Measurements from ENCODE around the gene ZNF100. TPM values are rescaled to one million over a fixed set of nuclear protein-coding genes. Genes with fewer than 3 reads are reported as not detected.
"Not testable (repeated sequence)": the region's sequence is repeated elsewhere in the genome, so short reads cannot be mapped to it uniquely, and the experiment has no call there.

The ZNF100 gene
- total and polyA plus RNA-seq, 8 donors, result 1.5 to 7.6 (median 5.3) TPM

- Histone ChIP-seq H3K27me3 (no peaks in the 10 kb centered on the region), H3K4me1 (peaks cover 0 to 8% (median 0%) of the 10 kb centered on the region in 3 donors), H3K4me3 (no peak overlapping the region), H3K9me3 (no peaks in the 10 kb centered on the region), H3K27ac (no peak overlapping the region), H3K36me3 (peaks cover 0 to 30% (median 0%) of the 10 kb centered on the region in 3 donors)
- no peak for DNase-seq
- ATAC-seq, result no peak
- no peak for TF ChIP-seq CTCF (IDR thresholded peaks at IDR 0.05)
- FAIRE-seq, result no peak
- intact Hi-C loops (cut with DNase I), result no loop called here
These were observed 2.2 kb downstream of the ZNF100 start for GRCh38 chr19:21765151-21765550.

GRCh38 chr19:21761547-21761946 is 5.8 kb downstream of the ZNF100 start:
- DNase-seq; H3K9me3 ChIP-seq; intact Hi-C loops (cut with DNase I); H3K27ac ChIP-seq; FAIRE-seq; H3K4me3 ChIP-seq; ATAC-seq; H3K4me1 ChIP-seq; H3K27me3 ChIP-seq: not testable (repeated sequence)
- peaks cover 0 to 30% (median 0%) of the 10 kb centered on the region in 3 donors for H3K36me3 ChIP-seq
- 48 to 68% methylated on average over 2 of the region's 2 CpGs for WGBS, 2 donors

GRCh38 chr19:21758296-21758695 is 9.1 kb downstream of the ZNF100 start:
- TF ChIP-seq CTCF (IDR thresholded peaks at IDR 0.05), result no peak
- ATAC-seq, result no peak
- H3K36me3 ChIP-seq, result peaks cover 0 to 29% (median 0%) of the 10 kb centered on the region in 3 donors
- DNase-seq, result no peak
- intact Hi-C loops (cut with DNase I), result no loop called here
- H3K4me1 ChIP-seq, result no peaks in the 10 kb centered on the region
- H3K27me3 ChIP-seq, result no peaks in the 10 kb centered on the region
- no peak overlapping the region for H3K27ac ChIP-seq
- 91 to 92% methylated on average over 3 of the region's 3 CpGs for WGBS, 2 donors
- H3K9me3 ChIP-seq, result no peaks in the 10 kb centered on the region
- no peak overlapping the region for H3K4me3 ChIP-seq
- no peak for FAIRE-seq

GRCh38 chr19:21755555-21755954 is 11.8 kb downstream of the ZNF100 start:
- H3K36me3 ChIP-seq; ATAC-seq; intact Hi-C loops (cut with DNase I): not testable (repeated sequence)

GRCh38 chr19:21751384-21751783 is 16.0 kb downstream of the ZNF100 start:
- H3K9me3 ChIP-seq, result no peaks in the 10 kb centered on the region
- H3K27me3 ChIP-seq, result no peaks in the 10 kb centered on the region
- no peaks in the 10 kb centered on the region for H3K4me1 ChIP-seq
- H3K4me3 ChIP-seq, result no peak overlapping the region
- intact Hi-C loops (cut with DNase I), result no loop called here
- DNase-seq (no peak), FAIRE-seq (no peak), ATAC-seq (no peak)
- no peak for TF ChIP-seq CTCF (IDR thresholded peaks at IDR 0.05)
- peaks cover 0 to 3% (median 0%) of the 10 kb centered on the region in 3 donors for H3K36me3 ChIP-seq
- WGBS, 2 donors, result 89 to 90% methylated on average over 3 of the region's 3 CpGs
- H3K27ac ChIP-seq, result no peak overlapping the region

More at GRCh38 chr19:21755555-21755954, 11.8 kb downstream of the ZNF100 start:
- not testable (repeated sequence) for H3K27me3 ChIP-seq, H3K4me1 ChIP-seq, H3K27ac ChIP-seq, FAIRE-seq, DNase-seq, H3K9me3 ChIP-seq, H3K4me3 ChIP-seq

GRCh38 chr19:21750586-21751128 is 16.7 kb downstream of the ZNF100 start:
- FAIRE-seq, result no peak
- H3K27ac ChIP-seq, result no peak overlapping the region
- ATAC-seq, result no peak
- TF ChIP-seq CTCF (IDR thresholded peaks at IDR 0.05), result no peak
- peak in 1 of 6 donors; percentile 48 for DNase-seq
- H3K4me3 ChIP-seq, result no peak overlapping the region
- H3K4me1 ChIP-seq, result no peaks in the 10 kb centered on the region
- intact Hi-C loops (cut with DNase I), result no loop called here
- 98% methylated on average over 40 of the region's 40 CpGs for WGBS, 2 donors
- H3K36me3 ChIP-seq, result peaks cover 0 to 3% (median 0%) of the 10 kb centered on the region in 3 donors
- H3K9me3 ChIP-seq, result no peaks in the 10 kb centered on the region
- H3K27me3 ChIP-seq, result no peaks in the 10 kb centered on the region
